Activated CD4-positive, alpha-beta T cell treated with anti-CD3 and anti-CD28 coated beads, Interleukin-10, Interleukin-2, amounts not matched to agents 100 ng/mL and 50 ng/mL, durations not matched to agents 16 hours and 8 hours (primary cell): Measurements from ENCODE around the gene MKRN1.
A peak's percentile ranks its signal among the peaks of the same experiment; 100 is the strongest.
"Not testable (repeated sequence)": the region's sequence is repeated elsewhere in the genome, so short reads cannot be mapped to it uniquely, and the experiment has no call there.

Experiments used
- DNase-seq: peaks from one replicate; pipeline ENCODE4 v3.0.0-alpha.2; 2020

MKRN1 gene

GRCh38 chr7:140479062-140479738 lies at the start of gene MKRN1:
Gene MKRN1, minus strand, starts transcription at chr7:140479505. Its CDS starts 161 bp downstream, at chr7:140479344.
- DNase-seq = peak; percentile 97

GRCh38 chr7:140526787-140527664 lies 47.7 kb upstream of the MKRN1 start:
- DNase-seq = no peak

GRCh38 chr7:140526214-140526613 lies 46.9 kb upstream of the MKRN1 start:
- DNase-seq = no peak

GRCh38 chr7:140525743-140526142 lies 46.4 kb upstream of the MKRN1 start:
- DNase-seq = peak; percentile 4

GRCh38 chr7:140521421-140521820 lies 42.1 kb upstream of the MKRN1 start:
- DNase-seq = no peak

- DNase-seq = no peak
Observed at GRCh38 chr7:140519007-140519399, 39.7 kb upstream of the MKRN1 start.

GRCh38 chr7:140518370-140519006 lies 39.2 kb upstream of the MKRN1 start:
- DNase-seq = no peak

- DNase-seq = peak; percentile 73
Observed at GRCh38 chr7:140517546-140518369, 38.5 kb upstream of the MKRN1 start.

GRCh38 chr7:140512317-140513000 lies 33.2 kb upstream of the MKRN1 start:
- DNase-seq = no peak

- no peak for DNase-seq
Observed at GRCh38 chr7:140509789-140510188, 30.5 kb upstream of the MKRN1 start.

- not testable (repeated sequence) for DNase-seq
Observed at GRCh38 chr7:140507556-140507955, 28.3 kb upstream of the MKRN1 start.

- no peak for DNase-seq
Observed at GRCh38 chr7:140506788-140507464, 27.6 kb upstream of the MKRN1 start.

- no peak for DNase-seq
Observed at GRCh38 chr7:140501966-140502365, 22.7 kb upstream of the MKRN1 start.

- DNase-seq = not testable (repeated sequence)
Observed at GRCh38 chr7:140497807-140498206, 18.5 kb upstream of the MKRN1 start.

GRCh38 chr7:140497241-140497769 lies 18.0 kb upstream of the MKRN1 start:
- no peak for DNase-seq

- no peak for DNase-seq
Observed at GRCh38 chr7:140495514-140496097, 16.3 kb upstream of the MKRN1 start.

- DNase-seq = no peak
Observed at GRCh38 chr7:140494867-140495266, 15.6 kb upstream of the MKRN1 start.

GRCh38 chr7:140489026-140489359 lies 9.7 kb upstream of the MKRN1 start:
- no peak for DNase-seq

GRCh38 chr7:140485500-140486265 lies 6.4 kb upstream of the MKRN1 start:
- DNase-seq = peak; percentile 21

- DNase-seq = no peak
Observed at GRCh38 chr7:140484951-140485499, 5.7 kb upstream of the MKRN1 start.
